HG03060 (cell line): ENCODE measurements around the gene CFAP97.

Experiments used
- ATAC-seq: cut with Tn5 transposase; IDR thresholded peaks from one replicate; pipeline ENCODE4 v1.9.1; 2021; ENCODE audit warnings: low read depth, moderate number of reproducible peaks; ENCODE audit not compliant: unreplicated experiment

The CFAP97 gene

GRCh38 chr4:185115827-185116232 is 88.0 kb downstream of the CFAP97 start:
- no peak for ATAC-seq

GRCh38 chr4:185113340-185113739 is 90.5 kb downstream of the CFAP97 start:
- no peak for ATAC-seq

- no peak for ATAC-seq
These were observed 91.7 kb downstream of the CFAP97 start for GRCh38 chr4:185112104-185112503.

GRCh38 chr4:185110375-185110823 is 93.4 kb downstream of the CFAP97 start:
- ATAC-seq: no peak

DNA sequence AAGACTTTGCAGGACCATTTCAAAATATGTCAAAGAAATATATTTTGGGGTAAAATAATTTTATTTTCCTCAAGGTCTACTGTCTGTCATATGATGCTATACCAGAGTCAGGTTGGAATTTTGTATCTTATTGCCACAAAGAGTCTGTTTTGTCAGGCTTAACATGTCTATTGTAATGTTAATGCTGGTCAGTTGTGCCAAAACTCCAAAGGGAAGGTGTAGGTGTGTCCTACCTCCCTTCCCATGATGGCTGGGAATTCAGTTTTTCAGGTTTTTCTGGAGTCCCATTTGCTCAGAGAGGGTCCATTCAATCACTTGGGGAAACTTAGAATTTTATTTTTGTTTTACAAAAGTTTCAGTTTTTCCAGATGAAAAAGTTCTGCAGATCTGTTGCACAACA is 94.1 kb downstream of the CFAP97 start:
- ATAC-seq: no peak
